ENCODE measurements around the gene CASK.

DNA sequence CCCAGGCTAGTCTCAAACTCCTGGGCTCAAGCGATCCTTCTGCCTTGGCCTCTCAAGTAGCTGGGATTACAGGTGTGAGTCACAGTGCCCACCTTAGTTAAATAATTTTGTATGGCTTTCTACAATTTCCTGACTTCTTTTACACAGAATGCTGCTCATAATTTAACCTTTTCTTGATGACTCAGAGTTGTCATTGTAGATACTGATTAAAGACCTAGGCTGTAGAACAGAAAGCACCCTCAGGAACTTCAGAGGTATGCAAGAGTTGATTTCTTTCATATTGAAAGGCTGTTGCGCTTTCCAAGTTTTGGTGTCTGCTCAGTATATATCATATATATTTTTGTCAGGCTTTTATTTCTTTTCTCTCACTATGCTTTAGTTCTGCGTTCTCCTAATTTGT lies 255.7 kb downstream of the CASK start:
- TF ChIP-seq, protein P1, sequence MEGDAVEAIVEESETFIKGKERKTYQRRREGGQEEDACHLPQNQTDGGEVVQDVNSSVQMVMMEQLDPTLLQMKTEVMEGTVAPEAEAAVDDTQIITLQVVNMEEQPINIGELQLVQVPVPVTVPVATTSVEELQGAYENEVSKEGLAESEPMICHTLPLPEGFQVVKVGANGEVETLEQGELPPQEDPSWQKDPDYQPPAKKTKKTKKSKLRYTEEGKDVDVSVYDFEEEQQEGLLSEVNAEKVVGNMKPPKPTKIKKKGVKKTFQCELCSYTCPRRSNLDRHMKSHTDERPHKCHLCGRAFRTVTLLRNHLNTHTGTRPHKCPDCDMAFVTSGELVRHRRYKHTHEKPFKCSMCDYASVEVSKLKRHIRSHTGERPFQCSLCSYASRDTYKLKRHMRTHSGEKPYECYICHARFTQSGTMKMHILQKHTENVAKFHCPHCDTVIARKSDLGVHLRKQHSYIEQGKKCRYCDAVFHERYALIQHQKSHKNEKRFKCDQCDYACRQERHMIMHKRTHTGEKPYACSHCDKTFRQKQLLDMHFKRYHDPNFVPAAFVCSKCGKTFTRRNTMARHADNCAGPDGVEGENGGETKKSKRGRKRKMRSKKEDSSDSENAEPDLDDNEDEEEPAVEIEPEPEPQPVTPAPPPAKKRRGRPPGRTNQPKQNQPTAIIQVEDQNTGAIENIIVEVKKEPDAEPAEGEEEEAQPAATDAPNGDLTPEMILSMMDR (conservative IDR thresholded peaks at IDR 0.05 in 1 of 2, IDR thresholded peaks at IDR 0.05 in 1 of 2; ENCODE audit: low read depth in 1 of 2, low read length in 2 of 2), result no peak
- no peak for TF ChIP-seq EZH2 (IDR thresholded peaks at IDR 0.05; ENCODE audit: low read length, missing control alignments)

Measured in fibroblast of lung (primary cell).